Measurements from ENCODE around the gene ALX3. TPM values are rescaled to one million over a fixed set of nuclear protein-coding genes. Genes with fewer than 3 reads are reported as not detected.
A peak's percentile ranks its signal among the peaks of the same experiment; 100 is the strongest.

The ALX3 gene
- total RNA-seq, 1 experiment from 2014 or later, result not detected

- no peaks in the 10 kb centered on the region for H4K20me1 ChIP-seq (ENCODE audit: insufficient read depth)
- no peaks in the 10 kb centered on the region for H3K9me3 ChIP-seq (ENCODE audit: insufficient read depth, low read depth)
- no peaks in the 10 kb centered on the region for H3K27me3 ChIP-seq (ENCODE audit: insufficient read depth, low read depth)
- peak overlapping the region; percentile 99 for H3K27ac ChIP-seq
- H3K4me2 ChIP-seq, result peak overlapping the region; percentile 68
- no TSS peak for BruUV-seq (replicated peaks)
- ChIA-PET CTCF (no interaction called here), POLR2A (ENCODE audit: unreplicated experiment) (no interaction called here)
- no peak for DNase-seq
- no peak overlapping the region for H2AFZ ChIP-seq
- H3K4me3 ChIP-seq, result no peak overlapping the region
- TF ChIP-seq EZH2 (IDR thresholded peaks at IDR 0.05; ENCODE audit: low read depth) (no peak), CTCF (conservative IDR thresholded peaks at IDR 0.05) (no peak)
- peaks cover 4% of the 10 kb centered on the region for H3K79me2 ChIP-seq (ENCODE audit: low read depth)
- intact Hi-C loops (cut with micrococcal nuclease; ENCODE audit: unreplicated experiment), result loop anchor here (10.0 kb wide), 1 partner anchor 326 kb away; no protein-coding TSS in a partner anchor
- peaks cover 100% of the 10 kb centered on the region for H3K4me1 ChIP-seq (replicated peaks; ENCODE audit: insufficient read depth)
- H3K36me3 ChIP-seq (ENCODE audit: low read depth), result no peaks in the 10 kb centered on the region
- peaks cover 73% of the 10 kb centered on the region for H3F3A ChIP-seq (ENCODE audit: insufficient read depth, low read depth)
- H3K9me2 ChIP-seq (ENCODE audit: insufficient read depth), result no peaks in the 10 kb centered on the region
Measured at GRCh38 chr1:110100335-110100734, 29.9 kb upstream of the ALX3 start.

GRCh38 chr1:110098222-110099026 lies 28.0 kb upstream of the ALX3 start:
- POLR2A ChIA-PET (ENCODE audit: unreplicated experiment), result interaction anchor here (0.6 to 0.7 kb wide), 5 partner anchors 10 to 858 kb away, joined by 3 to 5 read pairs (median 4); no protein-coding TSS in a partner anchor
- H3K27me3 ChIP-seq (ENCODE audit: insufficient read depth, low read depth), result no peaks in the 10 kb centered on the region
- H3K9me2 ChIP-seq (ENCODE audit: insufficient read depth), result no peaks in the 10 kb centered on the region
- H2AFZ ChIP-seq, result no peak overlapping the region
- CTCF ChIA-PET, result interaction anchor here (3.4 kb wide), 1 partner anchor 10 kb away, joined by 28 read pairs; no protein-coding TSS in a partner anchor
- H3K4me2 ChIP-seq, result peak overlapping the region; percentile 80
- H3K4me3 ChIP-seq, result peak overlapping the region; percentile 38; the same call in 1 of the 2 replicates
- BruUV-seq (replicated peaks), result no TSS peak
- H3K27ac ChIP-seq, result peak overlapping the region; percentile 99
- peak; percentile 86 to 97 for DNase-seq
- H3K79me2 ChIP-seq (ENCODE audit: low read depth), result peaks cover 4% of the 10 kb centered on the region
- TF ChIP-seq EZH2 (IDR thresholded peaks at IDR 0.05; ENCODE audit: low read depth) (no peak), CTCF (conservative IDR thresholded peaks at IDR 0.05) (no peak)
- H3F3A ChIP-seq (ENCODE audit: insufficient read depth, low read depth), result peaks cover 65% of the 10 kb centered on the region
- no peaks in the 10 kb centered on the region for H4K20me1 ChIP-seq (ENCODE audit: insufficient read depth)
- H3K4me1 ChIP-seq (replicated peaks; ENCODE audit: insufficient read depth), result peaks cover 93% of the 10 kb centered on the region
- H3K9me3 ChIP-seq (ENCODE audit: insufficient read depth, low read depth), result no peaks in the 10 kb centered on the region
- intact Hi-C loops (cut with micrococcal nuclease; ENCODE audit: unreplicated experiment), result loop anchor here (1.0 to 10.0 kb wide), 2 partner anchors 11 to 236 kb away; partner anchors contain the start of gene RBM15
- no peaks in the 10 kb centered on the region for H3K36me3 ChIP-seq (ENCODE audit: low read depth)

- TF ChIP-seq CTCF (conservative IDR thresholded peaks at IDR 0.05), result no peak
- TF ChIP-seq EZH2 (IDR thresholded peaks at IDR 0.05; ENCODE audit: low read depth), result no peak
- intact Hi-C loops (cut with micrococcal nuclease; ENCODE audit: unreplicated experiment), result loop anchor here (1.0 to 10.0 kb wide), 2 partner anchors 10 to 237 kb away; partner anchors contain the start of gene RBM15
- ChIA-PET CTCF (interaction anchor here (0.7 to 3.4 kb wide), 2 partner anchors 9 to 63 kb away, joined by 3 to 28 read pairs; no protein-coding TSS in a partner anchor), POLR2A (ENCODE audit: unreplicated experiment) (interaction anchor here (0.6 kb wide), 2 partner anchors 16 to 22 kb away, joined by 3 read pairs; no protein-coding TSS in a partner anchor)
- peaks cover 4% of the 10 kb centered on the region for H3K79me2 ChIP-seq (ENCODE audit: low read depth)
- H3K9me3 ChIP-seq (ENCODE audit: insufficient read depth, low read depth), result no peaks in the 10 kb centered on the region
- peak overlapping the region; percentile 99 for H3K27ac ChIP-seq
- no TSS peak for BruUV-seq (replicated peaks)
- DNase-seq, result peak; percentile 34 to 82
- H3F3A ChIP-seq (ENCODE audit: insufficient read depth, low read depth), result peaks cover 57% of the 10 kb centered on the region
- no peaks in the 10 kb centered on the region for H4K20me1 ChIP-seq (ENCODE audit: insufficient read depth)
- peak overlapping the region; percentile 80 for H3K4me2 ChIP-seq
- peak overlapping the region; percentile 3; the same call in 1 of the 2 replicates for H3K4me3 ChIP-seq
- H2AFZ ChIP-seq, result no peak overlapping the region
- no peaks in the 10 kb centered on the region for H3K27me3 ChIP-seq (ENCODE audit: insufficient read depth, low read depth)
- H3K4me1 ChIP-seq (replicated peaks; ENCODE audit: insufficient read depth), result peaks cover 86% of the 10 kb centered on the region
- H3K36me3 ChIP-seq (ENCODE audit: low read depth), result no peaks in the 10 kb centered on the region
- no peaks in the 10 kb centered on the region for H3K9me2 ChIP-seq (ENCODE audit: insufficient read depth)
Measured at GRCh38 chr1:110097507-110098221, 27.2 kb upstream of the ALX3 start.

All from PC-9 (cell line).